ENCODE data around the gene SMYD3.

Gene SMYD3

DNA sequence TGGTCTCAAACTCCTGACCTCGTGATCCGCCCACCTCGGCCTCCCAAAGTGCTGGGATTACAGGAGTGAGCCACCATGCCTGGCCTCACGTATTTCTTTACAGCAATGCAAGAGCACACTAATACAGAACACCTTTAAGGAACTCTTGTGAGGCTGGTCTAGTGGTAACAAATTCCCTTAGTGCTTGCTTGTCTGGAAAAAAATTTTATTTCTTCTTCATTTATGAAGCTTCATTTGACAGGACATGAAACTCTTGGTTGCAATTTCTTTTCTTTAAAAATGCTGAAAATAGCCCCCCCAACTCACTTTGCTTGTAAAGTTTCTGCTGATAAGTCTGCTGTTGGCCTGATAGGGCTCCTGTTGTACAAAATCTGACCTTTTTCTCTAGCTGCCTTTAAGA is 248.8 kb downstream of the SMYD3 start:
- TF ChIP-seq, protein P1, sequence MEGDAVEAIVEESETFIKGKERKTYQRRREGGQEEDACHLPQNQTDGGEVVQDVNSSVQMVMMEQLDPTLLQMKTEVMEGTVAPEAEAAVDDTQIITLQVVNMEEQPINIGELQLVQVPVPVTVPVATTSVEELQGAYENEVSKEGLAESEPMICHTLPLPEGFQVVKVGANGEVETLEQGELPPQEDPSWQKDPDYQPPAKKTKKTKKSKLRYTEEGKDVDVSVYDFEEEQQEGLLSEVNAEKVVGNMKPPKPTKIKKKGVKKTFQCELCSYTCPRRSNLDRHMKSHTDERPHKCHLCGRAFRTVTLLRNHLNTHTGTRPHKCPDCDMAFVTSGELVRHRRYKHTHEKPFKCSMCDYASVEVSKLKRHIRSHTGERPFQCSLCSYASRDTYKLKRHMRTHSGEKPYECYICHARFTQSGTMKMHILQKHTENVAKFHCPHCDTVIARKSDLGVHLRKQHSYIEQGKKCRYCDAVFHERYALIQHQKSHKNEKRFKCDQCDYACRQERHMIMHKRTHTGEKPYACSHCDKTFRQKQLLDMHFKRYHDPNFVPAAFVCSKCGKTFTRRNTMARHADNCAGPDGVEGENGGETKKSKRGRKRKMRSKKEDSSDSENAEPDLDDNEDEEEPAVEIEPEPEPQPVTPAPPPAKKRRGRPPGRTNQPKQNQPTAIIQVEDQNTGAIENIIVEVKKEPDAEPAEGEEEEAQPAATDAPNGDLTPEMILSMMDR (IDR thresholded peaks at IDR 0.05; ENCODE audit: insufficient read depth, low read depth, low read length, missing control alignments), result no peak
- no peak for DNase-seq (ENCODE audit: low read depth)
- H3K4me3 ChIP-seq (ENCODE audit: low read depth, low read length), result no peak overlapping the region

DNA sequence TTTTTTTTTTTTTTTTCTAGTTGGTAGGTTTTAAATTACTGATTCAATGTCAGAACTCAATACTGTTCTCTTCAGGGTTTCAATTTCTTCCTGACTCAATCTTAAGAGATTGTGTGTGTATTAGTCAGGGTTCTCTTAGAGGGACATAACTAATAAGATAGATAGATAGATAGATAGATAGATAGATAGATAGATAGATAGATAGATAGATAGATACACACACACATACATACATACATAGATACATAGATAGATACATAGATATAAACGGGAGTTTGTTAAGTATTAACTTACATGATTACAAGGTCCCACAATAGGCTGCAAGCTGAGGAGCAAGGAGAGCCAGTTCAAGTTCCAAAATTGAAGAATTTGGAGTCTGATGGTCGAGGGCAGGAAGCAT is 251.3 kb downstream of the SMYD3 start:
- TF ChIP-seq, protein P1 (IDR thresholded peaks at IDR 0.05; ENCODE audit: insufficient read depth, low read depth, low read length, missing control alignments), result no peak
- no peak for DNase-seq (ENCODE audit: low read depth)
- H3K4me3 ChIP-seq (ENCODE audit: low read depth, low read length), result no peak overlapping the region

DNA sequence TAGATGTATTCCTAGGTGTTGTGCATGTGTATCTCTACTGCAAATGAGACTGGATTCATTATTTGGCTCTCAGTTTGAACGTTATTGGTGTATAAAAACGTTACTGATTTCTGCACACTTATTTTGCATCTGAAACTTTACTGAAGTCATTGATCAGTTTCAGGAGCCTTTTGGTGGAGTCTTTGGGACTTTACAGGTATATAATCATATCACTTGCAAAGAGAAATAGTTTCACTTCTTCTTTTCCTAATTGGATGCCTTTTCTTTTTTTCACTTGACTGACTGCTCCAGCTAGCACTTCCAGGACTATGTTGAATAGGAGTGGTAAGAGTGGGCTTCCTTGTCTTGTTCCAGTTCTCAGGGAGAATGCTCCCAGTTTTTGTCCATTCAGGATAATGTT is 252.2 kb downstream of the SMYD3 start:
- TF ChIP-seq, protein P1 (IDR thresholded peaks at IDR 0.05; ENCODE audit: insufficient read depth, low read depth, low read length, missing control alignments), result no peak
- no peak overlapping the region for H3K4me3 ChIP-seq (ENCODE audit: low read depth, low read length)
- peak; percentile 35 for DNase-seq (ENCODE audit: low read depth)

DNA sequence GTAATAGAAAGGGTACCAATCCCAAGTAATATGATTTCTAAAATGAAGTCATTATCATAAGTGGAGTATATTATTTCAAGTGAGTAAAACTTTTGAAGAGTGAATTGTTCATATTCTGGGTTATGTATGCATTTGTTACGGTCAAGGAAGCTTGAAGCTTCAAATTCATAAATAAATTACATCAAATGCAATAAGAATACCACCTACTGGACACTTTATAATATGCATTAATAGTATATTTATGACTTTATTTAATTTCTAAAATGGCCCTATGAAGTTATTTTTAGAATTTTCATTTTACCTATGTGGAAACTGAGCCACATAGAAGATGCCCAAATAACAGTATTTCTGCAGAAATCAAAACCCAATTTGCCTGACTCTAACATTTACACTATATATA is 260.6 kb downstream of the SMYD3 start:
- H3K4me3 ChIP-seq (ENCODE audit: low read depth, low read length), result no peak overlapping the region
- DNase-seq (ENCODE audit: low read depth), result no peak
- TF ChIP-seq, protein P1 (IDR thresholded peaks at IDR 0.05; ENCODE audit: insufficient read depth, low read depth, low read length, missing control alignments), result no peak

DNA sequence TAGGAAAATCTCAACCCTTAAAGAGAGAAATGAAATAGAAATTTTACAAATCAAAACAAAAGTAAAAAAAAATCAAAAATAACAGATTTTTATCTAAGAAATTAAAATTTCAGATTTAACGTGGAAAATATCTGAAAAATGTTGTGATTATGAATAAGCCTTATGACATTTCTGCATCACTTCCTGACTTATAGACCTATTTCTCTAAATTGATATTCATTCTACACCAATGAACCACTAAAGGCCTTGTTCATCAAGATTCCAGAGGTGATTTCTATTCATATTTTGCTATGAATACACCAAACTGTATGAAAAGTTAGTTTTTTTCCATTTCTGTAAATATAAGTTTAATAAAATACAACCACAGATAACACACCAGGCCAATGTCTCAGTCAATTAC is 261.5 kb downstream of the SMYD3 start:
- TF ChIP-seq, protein P1 (IDR thresholded peaks at IDR 0.05; ENCODE audit: insufficient read depth, low read depth, low read length, missing control alignments), result no peak
- H3K4me3 ChIP-seq (ENCODE audit: low read depth, low read length), result no peak overlapping the region
- DNase-seq (ENCODE audit: low read depth), result no peak

DNA sequence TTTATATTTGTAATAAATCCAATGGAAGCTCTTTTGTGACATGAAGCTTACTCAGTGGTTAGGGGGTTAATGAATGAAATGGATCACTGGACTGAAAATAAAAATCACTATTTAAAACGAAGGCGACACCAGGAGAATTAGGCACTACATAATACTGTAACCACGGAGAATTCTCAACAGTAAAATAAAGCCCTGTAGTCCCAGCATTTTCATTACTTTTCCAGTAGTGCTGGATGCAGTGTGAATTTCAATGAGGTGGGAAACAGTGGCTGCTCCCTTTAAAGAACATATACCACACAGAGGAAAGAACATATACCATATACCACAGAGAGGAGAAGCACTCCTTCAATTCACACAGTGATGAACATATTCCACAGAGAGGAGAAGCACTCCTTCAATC is 275.0 kb downstream of the SMYD3 start:
- no peak for DNase-seq (ENCODE audit: low read depth)
- TF ChIP-seq, protein P1 (IDR thresholded peaks at IDR 0.05; ENCODE audit: insufficient read depth, low read depth, low read length, missing control alignments), result no peak
- H3K4me3 ChIP-seq (ENCODE audit: low read depth, low read length), result no peak overlapping the region

DNA sequence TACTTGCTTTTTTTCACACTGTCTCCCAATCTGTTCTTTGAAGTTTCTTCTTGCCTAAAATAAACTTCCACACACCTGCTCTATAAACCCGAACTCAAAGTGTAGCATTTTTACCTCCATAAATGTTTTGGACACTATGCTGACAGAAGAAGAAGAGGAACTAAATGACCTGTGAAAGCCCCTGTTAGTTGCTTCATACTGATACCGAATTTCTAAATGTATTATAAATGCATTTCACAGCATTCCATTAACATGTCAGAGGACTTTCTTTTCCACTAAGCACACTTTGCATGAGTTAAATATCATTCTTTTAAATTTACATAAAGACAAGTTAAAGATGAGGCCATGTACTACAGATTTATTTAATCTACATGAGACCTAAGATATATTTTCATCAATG is 281.0 kb downstream of the SMYD3 start:
- H3K4me3 ChIP-seq (ENCODE audit: low read depth, low read length), result no peak overlapping the region
- no peak for DNase-seq (ENCODE audit: low read depth)
- TF ChIP-seq, protein P1 (IDR thresholded peaks at IDR 0.05; ENCODE audit: insufficient read depth, low read depth, low read length, missing control alignments), result no peak
